ENCODE results near the gene CPSF7. TPM values are rescaled to one million over a fixed set of nuclear protein-coding genes. Genes with fewer than 3 reads are reported as not detected.

The CPSF7 gene
- total RNA-seq, 4 donors from 2014 or later = 38.9 to 180 (median 42.5) TPM

GRCh38 chr11:61406067-61406466 lies 23.7 kb downstream of the CPSF7 start:
- intact Hi-C loops (cut with DNase I; ENCODE audit: low total_unique reads) (no loop called here), in situ Hi-C loops (cut with MboI; ENCODE audit: low sequenced_read_pairs in 4 of 4) (no loop called here)
- no peaks in the 10 kb centered on the region for H3K27me3 ChIP-seq

GRCh38 chr11:61404641-61405040 lies 25.1 kb downstream of the CPSF7 start:
- H3K36me3 ChIP-seq = peaks cover 0 to 72% of the 10 kb centered on the region in 2 donors
- H3K4me1 ChIP-seq = peaks cover 4 to 8% of the 10 kb centered on the region in 2 donors
- no peak for TF ChIP-seq CTCF (IDR thresholded peaks at IDR 0.05 in 4 of 5, conservative IDR thresholded peaks at IDR 0.05 in 1 of 5)
- no peak for TF ChIP-seq POLR2A (IDR thresholded peaks at IDR 0.05)
- no peak for DNase-seq
- H3K9me3 ChIP-seq = no peaks in the 10 kb centered on the region
- in situ Hi-C loops (cut with MboI; ENCODE audit: low sequenced_read_pairs in 4 of 4) (no loop called here), intact Hi-C loops (cut with DNase I; ENCODE audit: low total_unique reads) (no loop called here)
- H3K27ac ChIP-seq = peak overlapping the region in 1 of 4 donors; percentile 58
- H3K4me3 ChIP-seq = no peak overlapping the region
- no peaks in the 10 kb centered on the region for H3K27me3 ChIP-seq
- no peak for ATAC-seq

More at GRCh38 chr11:61406067-61406466, 23.7 kb downstream of the CPSF7 start:
- DNase-seq (no peak), ATAC-seq (peak; percentile 43 to 49)
- H3K36me3 ChIP-seq = peaks cover 0 to 86% of the 10 kb centered on the region in 2 donors
- H3K4me3 ChIP-seq = no peak overlapping the region
- H3K9me3 ChIP-seq = no peaks in the 10 kb centered on the region
- H3K4me1 ChIP-seq = peaks cover 4 to 8% of the 10 kb centered on the region in 2 donors
- TF ChIP-seq CTCF (IDR thresholded peaks at IDR 0.05 in 4 of 5, conservative IDR thresholded peaks at IDR 0.05 in 1 of 5) (no peak), POLR2A (IDR thresholded peaks at IDR 0.05) (no peak)
- peak overlapping the region in 2 of 4 donors; percentile 58 to 60 for H3K27ac ChIP-seq

- H3K36me3 ChIP-seq = peaks cover 0 to 67% of the 10 kb centered on the region in 2 donors
- in situ Hi-C loops (cut with MboI; ENCODE audit: low sequenced_read_pairs in 4 of 4) = no loop called here
- DNase-seq (no peak), ATAC-seq (no peak)
- H3K4me1 ChIP-seq = peaks cover 4 to 8% of the 10 kb centered on the region in 2 donors
- H3K27ac ChIP-seq = peak overlapping the region in 1 of 4 donors; percentile 58
- no peaks in the 10 kb centered on the region for H3K9me3 ChIP-seq
- intact Hi-C loops (cut with DNase I; ENCODE audit: low total_unique reads) = no loop called here
- TF ChIP-seq CTCF (IDR thresholded peaks at IDR 0.05 in 4 of 5, conservative IDR thresholded peaks at IDR 0.05 in 1 of 5) = no peak
- no peak for TF ChIP-seq POLR2A (IDR thresholded peaks at IDR 0.05)
- no peak overlapping the region for H3K4me3 ChIP-seq
- H3K27me3 ChIP-seq = no peaks in the 10 kb centered on the region
Measured at GRCh38 chr11:61404103-61404502, 25.7 kb downstream of the CPSF7 start.

- no peak for TF ChIP-seq POLR2A (IDR thresholded peaks at IDR 0.05)
- no peak for TF ChIP-seq CTCF (IDR thresholded peaks at IDR 0.05 in 4 of 5, conservative IDR thresholded peaks at IDR 0.05 in 1 of 5)
- Histone ChIP-seq H3K4me1 (peaks cover 4 to 8% of the 10 kb centered on the region in 2 donors), H3K27ac (no peak overlapping the region), H3K9me3 (no peaks in the 10 kb centered on the region), H3K36me3 (peaks cover 0 to 66% of the 10 kb centered on the region in 2 donors), H3K27me3 (no peaks in the 10 kb centered on the region), H3K4me3 (no peak overlapping the region)
- no peak for ATAC-seq
- in situ Hi-C loops (cut with MboI; ENCODE audit: low sequenced_read_pairs in 4 of 4) (no loop called here), intact Hi-C loops (cut with DNase I; ENCODE audit: low total_unique reads) (no loop called here)
- no peak for DNase-seq
Measured at GRCh38 chr11:61403658-61404057, 26.1 kb downstream of the CPSF7 start.

- ATAC-seq (no peak), DNase-seq (no peak)
- no peak overlapping the region for H3K4me3 ChIP-seq
- no peak for TF ChIP-seq POLR2A (IDR thresholded peaks at IDR 0.05)
- no peak for TF ChIP-seq CTCF (IDR thresholded peaks at IDR 0.05 in 4 of 5, conservative IDR thresholded peaks at IDR 0.05 in 1 of 5)
- no peaks in the 10 kb centered on the region for H3K9me3 ChIP-seq
- H3K27me3 ChIP-seq = no peaks in the 10 kb centered on the region
- in situ Hi-C loops (cut with MboI; ENCODE audit: low sequenced_read_pairs in 4 of 4) = no loop called here
- intact Hi-C loops (cut with DNase I; ENCODE audit: low total_unique reads) = no loop called here
- H3K36me3 ChIP-seq = peaks cover 0 to 57% of the 10 kb centered on the region in 2 donors
- peaks cover 4 to 8% of the 10 kb centered on the region in 2 donors for H3K4me1 ChIP-seq
- H3K27ac ChIP-seq = no peak overlapping the region
Measured at GRCh38 chr11:61401573-61401972, 28.2 kb downstream of the CPSF7 start.
